ENCODE measurements around the gene RAP1GAP2. TPM values are rescaled to one million over a fixed set of nuclear protein-coding genes. Genes with fewer than 3 reads are reported as not detected.

Gene RAP1GAP2
- total RNA-seq, 1 donor from 2014 or later: 19.7 TPM

- intact Hi-C loops (cut with micrococcal nuclease): no loop called here
Measured at GRCh38 chr17:2852221-2852620, 56.0 kb downstream of the RAP1GAP2 start.

GRCh38 chr17:2852729-2853282 lies 56.6 kb downstream of the RAP1GAP2 start:
- intact Hi-C loops (cut with micrococcal nuclease): no loop called here

- intact Hi-C loops (cut with micrococcal nuclease): no loop called here
Measured at GRCh38 chr17:2853283-2854142, 57.3 kb downstream of the RAP1GAP2 start.

- intact Hi-C loops (cut with micrococcal nuclease): no loop called here
Measured at GRCh38 chr17:2854143-2855055, 58.2 kb downstream of the RAP1GAP2 start.

GRCh38 chr17:2855063-2855600 lies 58.9 kb downstream of the RAP1GAP2 start:
- intact Hi-C loops (cut with micrococcal nuclease): no loop called here

GRCh38 chr17:2856727-2857126 lies 60.5 kb downstream of the RAP1GAP2 start:
- intact Hi-C loops (cut with micrococcal nuclease): no loop called here

- intact Hi-C loops (cut with micrococcal nuclease): no loop called here
Measured at GRCh38 chr17:2860045-2860444, 63.8 kb downstream of the RAP1GAP2 start.

GRCh38 chr17:2860883-2861282 lies 64.6 kb downstream of the RAP1GAP2 start:
- intact Hi-C loops (cut with micrococcal nuclease): no loop called here

GRCh38 chr17:2862197-2862596 lies 66.0 kb downstream of the RAP1GAP2 start:
- intact Hi-C loops (cut with micrococcal nuclease): no loop called here

- intact Hi-C loops (cut with micrococcal nuclease): no loop called here
Measured at GRCh38 chr17:2863204-2863603, 67.0 kb downstream of the RAP1GAP2 start.

- intact Hi-C loops (cut with micrococcal nuclease): no loop called here
Measured at GRCh38 chr17:2865228-2865627, 69.0 kb downstream of the RAP1GAP2 start.

GRCh38 chr17:2867441-2868424 lies 71.5 kb downstream of the RAP1GAP2 start:
- intact Hi-C loops (cut with micrococcal nuclease): no loop called here

- intact Hi-C loops (cut with micrococcal nuclease): no loop called here
Measured at GRCh38 chr17:2869604-2870003, 73.4 kb downstream of the RAP1GAP2 start.

GRCh38 chr17:2871205-2871604 lies 75.0 kb downstream of the RAP1GAP2 start:
- intact Hi-C loops (cut with micrococcal nuclease): no loop called here

- intact Hi-C loops (cut with micrococcal nuclease): no loop called here
Measured at GRCh38 chr17:2871720-2872119, 75.5 kb downstream of the RAP1GAP2 start.

- intact Hi-C loops (cut with micrococcal nuclease): no loop called here
Measured at GRCh38 chr17:2872282-2872681, 76.0 kb downstream of the RAP1GAP2 start.

- intact Hi-C loops (cut with micrococcal nuclease): no loop called here
Measured at GRCh38 chr17:2874189-2874686, 78.0 kb downstream of the RAP1GAP2 start.

GRCh38 chr17:2875608-2876007 lies 79.4 kb downstream of the RAP1GAP2 start:
- intact Hi-C loops (cut with micrococcal nuclease): no loop called here

- intact Hi-C loops (cut with micrococcal nuclease): no loop called here
Measured at GRCh38 chr17:2876467-2876866, 80.2 kb downstream of the RAP1GAP2 start.

GRCh38 chr17:2878751-2879254 lies 82.6 kb downstream of the RAP1GAP2 start:
- intact Hi-C loops (cut with micrococcal nuclease): no loop called here

Measured in T-helper 1 cell treated with Interleukin-12 subunit alpha and Interleukin-12 subunit beta and Interleukin-4 antibody, amounts not matched to agents 30 ng/mL and 1 ng/mL, for 36 hours (primary cell).